Karpas-422 (cell line): ENCODE results near the gene KRT81. TPM values are rescaled to one million over a fixed set of nuclear protein-coding genes. Genes with fewer than 3 reads are reported as not detected.

Source experiments
- DNase-seq: peaks from one replicate; pipeline ENCODE4 v3.0.0-alpha.2; 2015
- H2AFZ ChIP-seq: fragments of 200-600 bp; sonication (generic); 2 replicates; pipeline ENCODE4 v1.6.1; 2014; ENCODE audit warnings: antibody characterized with exemption, low read length, mixed read lengths
- H3K27ac ChIP-seq: fragments of 200-600 bp; sonication (generic); 2 replicates; pipeline ENCODE4 v1.5.1; 2014; ENCODE audit warnings: mild to moderate bottlenecking, low read length, moderate library complexity
- H3K27me3 ChIP-seq: fragments of 200-600 bp; sonication (generic); 2 replicates; pipeline ENCODE4 v1.6.1; 2014; ENCODE audit warnings: low read length, mixed read lengths
- H3K36me3 ChIP-seq: fragments of 200-600 bp; sonication (generic); 2 replicates; pipeline ENCODE4 v1.6.1; 2014; ENCODE audit warnings: low read length, mixed read lengths; ENCODE audit not compliant: insufficient read depth
- H3K4me1 ChIP-seq: fragments of 200-600 bp; sonication (generic); 2 replicates; pipeline ENCODE4 v1.6.1; 2014; ENCODE audit warnings: mild to moderate bottlenecking, low read length, mixed read lengths
- H3K4me2 ChIP-seq: fragments of 200-600 bp; sonication (generic); 2 replicates; pipeline ENCODE4 v1.6.1; 2014; ENCODE audit warnings: low read length, low read depth, mild to moderate bottlenecking; ENCODE audit not compliant: poor library complexity, severe bottlenecking
- H3K4me3 ChIP-seq: fragments of 200-600 bp; sonication (generic); 2 replicates; pipeline ENCODE4 v1.5.1; 2014; ENCODE audit warnings: mild to moderate bottlenecking, antibody characterized with exemption, low read length, mixed read lengths
- H3K79me2 ChIP-seq: fragments of 200-600 bp; sonication (generic); 2 replicates; pipeline ENCODE4 v1.6.1; 2014; ENCODE audit warnings: mild to moderate bottlenecking, low read length, mixed read lengths
- H3K9ac ChIP-seq: fragments of 200-600 bp; sonication (generic); 2 replicates; pipeline ENCODE4 v1.6.0; 2014; ENCODE audit warnings: low read length
- H3K9me2 ChIP-seq: fragments of 200-600 bp; sonication (generic), shearing (Covaris generic); replicated peaks from 2 replicates; pipeline ENCODE4 v1.6.0; 2014; ENCODE audit warnings: mild to moderate bottlenecking, low read length, moderate library complexity; ENCODE audit not compliant: insufficient read depth
- H3K9me3 ChIP-seq: fragments of 300-700, 200-600 bp; sonication (generic); 2 replicates; pipeline ENCODE4 v1.6.1; 2014; ENCODE audit warnings: low read length, mixed read lengths
- H4K20me1 ChIP-seq: fragments of 200-600 bp; sonication (generic); 2 replicates; pipeline ENCODE4 v1.6.1; 2014; ENCODE audit warnings: mild to moderate bottlenecking, antibody characterized with exemption, low read length, low read depth; ENCODE audit not compliant: insufficient read depth
- total RNA-seq: library from RNA; depleted of rRNA; stranded (reverse); fragments of >200 nt; shearing (Covaris generic); gene quantifications from 2 replicates; pipeline ENCODE4 v1.2.3, GENCODE V29; 2014; ENCODE audit warnings: low replicate concordance

KRT81 gene
- total RNA-seq, 1 experiment from 2014 or later = not detected

GRCh38 chr12:52314511-52314910 lies 23.2 kb upstream of the KRT81 start:
- no peak overlapping the region for H3K9ac ChIP-seq
- H3K4me1 ChIP-seq = no peaks in the 10 kb centered on the region
- H3K27ac ChIP-seq = no peak overlapping the region
- no peak overlapping the region for H2AFZ ChIP-seq
- no peak for DNase-seq
- no peaks in the 10 kb centered on the region for H4K20me1 ChIP-seq
- H3K79me2 ChIP-seq = no peaks in the 10 kb centered on the region
- H3K4me3 ChIP-seq = no peak overlapping the region
- H3K4me2 ChIP-seq = no peak overlapping the region
- H3K9me2 ChIP-seq = no peaks in the 10 kb centered on the region
- no peaks in the 10 kb centered on the region for H3K9me3 ChIP-seq
- peaks cover 2% of the 10 kb centered on the region; the same call in 1 of the 2 replicates for H3K27me3 ChIP-seq
- no peaks in the 10 kb centered on the region for H3K36me3 ChIP-seq

GRCh38 chr12:52313926-52314325 lies 22.6 kb upstream of the KRT81 start:
- no peak overlapping the region for H3K4me2 ChIP-seq
- H4K20me1 ChIP-seq = no peaks in the 10 kb centered on the region
- no peaks in the 10 kb centered on the region for H3K36me3 ChIP-seq
- H3K27me3 ChIP-seq = peaks cover 2% of the 10 kb centered on the region; the same call in 1 of the 2 replicates
- H3K79me2 ChIP-seq = no peaks in the 10 kb centered on the region
- no peak overlapping the region for H3K27ac ChIP-seq
- no peaks in the 10 kb centered on the region for H3K9me3 ChIP-seq
- H2AFZ ChIP-seq = no peak overlapping the region
- H3K9me2 ChIP-seq = no peaks in the 10 kb centered on the region
- H3K9ac ChIP-seq = no peak overlapping the region
- no peaks in the 10 kb centered on the region for H3K4me1 ChIP-seq
- no peak for DNase-seq
- H3K4me3 ChIP-seq = no peak overlapping the region

- no peak for DNase-seq
- Histone ChIP-seq H3K4me1 (no peaks in the 10 kb centered on the region), H3K4me3 (no peak overlapping the region), H3K79me2 (no peaks in the 10 kb centered on the region), H3K9ac (no peak overlapping the region), H4K20me1 (no peaks in the 10 kb centered on the region), H3K27ac (no peak overlapping the region), H3K9me3 (no peaks in the 10 kb centered on the region), H2AFZ (no peak overlapping the region), H3K9me2 (no peaks in the 10 kb centered on the region), H3K36me3 (no peaks in the 10 kb centered on the region), H3K4me2 (no peak overlapping the region), H3K27me3 (peaks cover 2% of the 10 kb centered on the region; the same call in 1 of the 2 replicates)
Observed at GRCh38 chr12:52313461-52313860, 22.1 kb upstream of the KRT81 start.

GRCh38 chr12:52312086-52312485 lies 20.8 kb upstream of the KRT81 start:
- DNase-seq = no peak
- H3K79me2 ChIP-seq = no peaks in the 10 kb centered on the region
- H3K4me2 ChIP-seq = no peak overlapping the region
- H3K4me3 ChIP-seq = no peak overlapping the region
- H3K9ac ChIP-seq = no peak overlapping the region
- no peak overlapping the region for H2AFZ ChIP-seq
- H3K27ac ChIP-seq = no peak overlapping the region
- H4K20me1 ChIP-seq = no peaks in the 10 kb centered on the region
- no peaks in the 10 kb centered on the region for H3K4me1 ChIP-seq
- peaks cover 2% of the 10 kb centered on the region; the same call in 1 of the 2 replicates for H3K27me3 ChIP-seq
- no peaks in the 10 kb centered on the region for H3K9me3 ChIP-seq
- H3K9me2 ChIP-seq = no peaks in the 10 kb centered on the region
- H3K36me3 ChIP-seq = no peaks in the 10 kb centered on the region

GRCh38 chr12:52311285-52311648 lies 19.9 kb upstream of the KRT81 start:
- H3K4me2 ChIP-seq = no peak overlapping the region
- no peak overlapping the region for H3K4me3 ChIP-seq
- H3K9me2 ChIP-seq = no peaks in the 10 kb centered on the region
- no peaks in the 10 kb centered on the region for H3K9me3 ChIP-seq
- no peak for DNase-seq
- no peak overlapping the region for H3K9ac ChIP-seq
- peaks cover 2% of the 10 kb centered on the region; the same call in 1 of the 2 replicates for H3K27me3 ChIP-seq
- H3K79me2 ChIP-seq = no peaks in the 10 kb centered on the region
- no peaks in the 10 kb centered on the region for H3K4me1 ChIP-seq
- H3K36me3 ChIP-seq = no peaks in the 10 kb centered on the region
- H4K20me1 ChIP-seq = no peaks in the 10 kb centered on the region
- H3K27ac ChIP-seq = no peak overlapping the region
- H2AFZ ChIP-seq = no peak overlapping the region

- Histone ChIP-seq H3K4me3 (no peak overlapping the region), H3K36me3 (no peaks in the 10 kb centered on the region), H3K9me3 (no peaks in the 10 kb centered on the region), H3K4me1 (no peaks in the 10 kb centered on the region), H3K9ac (no peak overlapping the region), H3K27ac (no peak overlapping the region), H4K20me1 (no peaks in the 10 kb centered on the region), H2AFZ (no peak overlapping the region), H3K4me2 (no peak overlapping the region), H3K9me2 (no peaks in the 10 kb centered on the region), H3K79me2 (no peaks in the 10 kb centered on the region), H3K27me3 (peaks cover 2% of the 10 kb centered on the region; the same call in 1 of the 2 replicates)
- no peak for DNase-seq
Observed at GRCh38 chr12:52310622-52311284, 19.4 kb upstream of the KRT81 start.

- Histone ChIP-seq H3K27ac (no peak overlapping the region), H3K9ac (no peak overlapping the region), H2AFZ (no peak overlapping the region), H3K4me1 (no peaks in the 10 kb centered on the region), H3K27me3 (peaks cover 2% of the 10 kb centered on the region; the same call in 1 of the 2 replicates), H3K9me3 (no peaks in the 10 kb centered on the region), H3K4me3 (no peak overlapping the region), H3K4me2 (no peak overlapping the region), H3K9me2 (no peaks in the 10 kb centered on the region), H3K36me3 (no peaks in the 10 kb centered on the region), H3K79me2 (no peaks in the 10 kb centered on the region), H4K20me1 (no peaks in the 10 kb centered on the region)
- no peak for DNase-seq
Observed at GRCh38 chr12:52308806-52309425, 17.6 kb upstream of the KRT81 start.

- H3K4me1 ChIP-seq = no peaks in the 10 kb centered on the region
- no peak overlapping the region for H3K9ac ChIP-seq
- H3K27ac ChIP-seq = no peak overlapping the region
- DNase-seq = no peak
- H3K79me2 ChIP-seq = no peaks in the 10 kb centered on the region
- H3K36me3 ChIP-seq = no peaks in the 10 kb centered on the region
- no peaks in the 10 kb centered on the region for H3K9me2 ChIP-seq
- H3K27me3 ChIP-seq = peaks cover 2% of the 10 kb centered on the region; the same call in 1 of the 2 replicates
- no peak overlapping the region for H3K4me2 ChIP-seq
- no peaks in the 10 kb centered on the region for H3K9me3 ChIP-seq
- H3K4me3 ChIP-seq = no peak overlapping the region
- no peaks in the 10 kb centered on the region for H4K20me1 ChIP-seq
- no peak overlapping the region for H2AFZ ChIP-seq
Observed at GRCh38 chr12:52307836-52308805, 16.8 kb upstream of the KRT81 start.
